ENCODE data around the gene MGRN1.
A peak's percentile ranks its signal among the peaks of the same experiment; 100 is the strongest.

The MGRN1 gene

GRCh38 chr16:4660454-4661007 lies 35.9 kb downstream of the MGRN1 start:
- no peak for TF ChIP-seq CTCF (conservative IDR thresholded peaks at IDR 0.05; ENCODE audit: low read depth)
- ChIA-PET CTCF (interaction anchor here (0.5 to 0.6 kb wide), 2 partner anchors 17 to 151 kb away, joined by 3 to 4 read pairs; no protein-coding TSS in a partner anchor), POLR2A (ENCODE audit: low non-redundant PET) (no interaction called here)
- no peak for DNase-seq (ENCODE audit: low spot score)
- H3K27ac ChIP-seq: peak overlapping the region; percentile 81

- no peak for DNase-seq (ENCODE audit: low spot score)
- CTCF ChIA-PET: no interaction called here
- POLR2A ChIA-PET (ENCODE audit: low non-redundant PET): no interaction called here
- H3K27ac ChIP-seq: peak overlapping the region; percentile 81
- no peak for TF ChIP-seq CTCF (conservative IDR thresholded peaks at IDR 0.05; ENCODE audit: low read depth)
Observed at GRCh38 chr16:4661661-4662060, 37.0 kb downstream of the MGRN1 start.

GRCh38 chr16:4663465-4663776 lies 38.8 kb downstream of the MGRN1 start:
- DNase-seq (ENCODE audit: low spot score): no peak
- ChIA-PET POLR2A (ENCODE audit: low non-redundant PET) (no interaction called here), CTCF (no interaction called here)
- TF ChIP-seq CTCF (conservative IDR thresholded peaks at IDR 0.05; ENCODE audit: low read depth): no peak
- peak overlapping the region; percentile 81 for H3K27ac ChIP-seq

GRCh38 chr16:4663777-4664465 lies 39.3 kb downstream of the MGRN1 start:
- H3K27ac ChIP-seq: peak overlapping the region; percentile 81
- no peak for TF ChIP-seq CTCF (conservative IDR thresholded peaks at IDR 0.05; ENCODE audit: low read depth)
- POLR2A ChIA-PET (ENCODE audit: low non-redundant PET): no interaction called here
- CTCF ChIA-PET: no interaction called here
- DNase-seq (ENCODE audit: low spot score): no peak

- CTCF ChIA-PET: interaction anchor here (0.6 kb wide), 1 partner anchor 55 kb away, joined by 4 read pairs; no protein-coding TSS in a partner anchor
- no peak for TF ChIP-seq CTCF (conservative IDR thresholded peaks at IDR 0.05; ENCODE audit: low read depth)
- H3K27ac ChIP-seq: peak overlapping the region; percentile 81
- DNase-seq (ENCODE audit: low spot score): peak; percentile 46
- POLR2A ChIA-PET (ENCODE audit: low non-redundant PET): no interaction called here
Observed at GRCh38 chr16:4664538-4665418, 40.2 kb downstream of the MGRN1 start.

GRCh38 chr16:4666537-4667202 lies 42.0 kb downstream of the MGRN1 start:
- ChIA-PET POLR2A (ENCODE audit: low non-redundant PET) (no interaction called here), CTCF (no interaction called here)
- peak overlapping the region; percentile 81; the same call in 1 of the 2 replicates for H3K27ac ChIP-seq
- TF ChIP-seq CTCF (conservative IDR thresholded peaks at IDR 0.05; ENCODE audit: low read depth): no peak
- DNase-seq (ENCODE audit: low spot score): no peak
